CD14-positive monocyte (primary cell): ENCODE measurements around the gene CASP12. TPM values are rescaled to one million over a fixed set of nuclear protein-coding genes. Genes with fewer than 3 reads are reported as not detected.

Source experiments
- DNase-seq, 3 donors: peaks; one replicate each; pipeline ENCODE4 v3.0.0-alpha.2; 2011 to 2022
- H2AFZ ChIP-seq: 2 replicates; pipeline ENCODE4 v1.6.0; 2012; ENCODE audit warnings: mild to moderate bottlenecking, low read depth, low read length, inconsistent platforms; ENCODE audit not compliant: insufficient read depth, poor library complexity, severe bottlenecking
- H3K27ac ChIP-seq, 2 donors: 1 replicate in 1 of 2; 2 replicates in 1 of 2; pipeline ENCODE4 v1.5.1; 2012 to 2013; ENCODE audit warnings: low read length in 2 of 2, control low read depth in 1 of 2, inconsistent platforms in 1 of 2, low read depth in 1 of 2, mild to moderate bottlenecking in 1 of 2
- H3K27me3 ChIP-seq, 2 donors: one replicate each; pipeline versions ENCODE4 v1.6.0 to v1.6.1; 2011 to 2013; ENCODE audit warnings: low read length in 2 of 2; ENCODE audit not compliant: control insufficient read depth in 2 of 2, insufficient read depth in 2 of 2
- H3K36me3 ChIP-seq, 2 donors: replicated peaks in 1 of 2; 1 replicate in 1 of 2; 2 replicates in 1 of 2; pipeline versions ENCODE4 v1.5.1 to v1.6.1; 2012 to 2013; ENCODE audit warnings: low read length in 2 of 2, control low read depth in 1 of 2, inconsistent platforms in 1 of 2, mild to moderate bottlenecking in 1 of 2; ENCODE audit not compliant: insufficient read depth in 2 of 2, control insufficient read depth in 1 of 2
- H3K4me1 ChIP-seq, 2 donors: 1 replicate in 1 of 2; 2 replicates in 1 of 2; pipeline versions ENCODE4 v1.5.1 to v1.6.1; 2012 to 2013; ENCODE audit warnings: low read length in 2 of 2, control low read depth in 1 of 2, inconsistent platforms in 1 of 2, mild to moderate bottlenecking in 1 of 2, moderate library complexity in 1 of 2; ENCODE audit not compliant: insufficient read depth in 2 of 2, control insufficient read depth in 1 of 2
- H3K4me2 ChIP-seq: replicated peaks from 2 replicates; pipeline ENCODE3; 2012; ENCODE audit warnings: low read length, moderate library complexity, mild to moderate bottlenecking; ENCODE audit not compliant: poor library complexity, severe bottlenecking; ENCODE audit errors: extremely low read depth
- H3K4me3 ChIP-seq, 3 experiments: fragments of 200-600 bp in 1 of 3; sonication (generic) in 1 of 3; replicated peaks in 1 of 3; 1 replicate in 2 of 3; 2 replicates in 1 of 3; pipeline ENCODE4 v1.5.1; 2011 to 2013; ENCODE audit warnings: low read length in 3 of 3, mild to moderate bottlenecking in 3 of 3, control low read depth in 2 of 3, low read depth in 2 of 3, inconsistent platforms in 1 of 3, moderate library complexity in 1 of 3
- H3K79me2 ChIP-seq: 2 replicates; pipeline ENCODE4 v1.6.0; 2012; ENCODE audit warnings: mild to moderate bottlenecking, control low read depth, inconsistent platforms, low read length, moderate library complexity; ENCODE audit not compliant: insufficient read depth
- H3K9ac ChIP-seq: 2 replicates; pipeline ENCODE4 v1.6.0; 2017; ENCODE audit warnings: low read length, mild to moderate bottlenecking; ENCODE audit not compliant: insufficient read depth, poor library complexity, severe bottlenecking
- H3K9me3 ChIP-seq, 2 donors: replicated peaks in 1 of 2; 1 replicate in 1 of 2; 2 replicates in 1 of 2; pipeline versions ENCODE4 v1.5.1 to v1.6.1; 2012 to 2013; ENCODE audit warnings: low read length in 2 of 2, control low read depth in 1 of 2; ENCODE audit not compliant: control insufficient read depth in 1 of 2, insufficient read depth in 1 of 2
- H4K20me1 ChIP-seq: 2 replicates; pipeline ENCODE4 v1.6.0; 2012; ENCODE audit warnings: mild to moderate bottlenecking, low read length, control low read depth, moderate library complexity; ENCODE audit not compliant: insufficient read depth
- H3K27ac Mint-ChIP-seq, 7 donors: one replicate each; pipeline ENCODE4 v1.8.0; 2020; ENCODE audit warnings: mild to moderate bottlenecking in 7 of 7, mixed read lengths in 7 of 7, moderate library complexity in 6 of 7, inconsistent platforms in 2 of 7
- H3K27me3 Mint-ChIP-seq, 3 donors: one replicate each; pipeline ENCODE4 v1.8.0; 2021 to 2022; ENCODE audit warnings: low read depth in 3 of 3, mild to moderate bottlenecking in 3 of 3, mixed read lengths in 3 of 3, moderate library complexity in 3 of 3, inconsistent platforms in 1 of 3
- H3K36me3 Mint-ChIP-seq, 2 donors: one replicate each; pipeline ENCODE4 v1.8.0; 2020; ENCODE audit warnings: mixed read lengths in 2 of 2, inconsistent platforms in 1 of 2, mild to moderate bottlenecking in 1 of 2
- H3K4me1 Mint-ChIP-seq: one replicate; pipeline ENCODE4 v1.8.0; 2020; ENCODE audit warnings: mild to moderate bottlenecking, mixed read lengths
- H3K4me3 Mint-ChIP-seq, 2 donors: one replicate each; pipeline ENCODE4 v1.8.0; 2020; ENCODE audit warnings: mild to moderate bottlenecking in 2 of 2, mixed read lengths in 2 of 2, moderate library complexity in 1 of 2
- H3K9me3 Mint-ChIP-seq, 7 donors: one replicate each; pipeline ENCODE4 v1.8.0; 2020 to 2022; ENCODE audit warnings: mixed read lengths in 7 of 7, mild to moderate bottlenecking in 6 of 7, moderate library complexity in 6 of 7, inconsistent platforms in 2 of 7
- WGBS: methylation state at CpG from one replicate; pipeline ENCODE4 v1.1.5; 2013; ENCODE audit warnings: missing lambda C conversion rate; ENCODE audit not compliant: insufficient coverage; 5-methylcytosine and 5-hydroxymethylcytosine counted together
- intact Hi-C, 2 donors: fragments of 100-400 bp; cut with micrococcal nuclease; formaldehyde crosslinking; loops; one replicate each; pipeline versions ENCODE4 v1.15.0 to v1.15.1; 2023
- polyA plus RNA-seq, 3 donors: library from polyadenylated mRNA; depleted of rRNA in 1 of 3; unstranded in 2 of 3; stranded (reverse) in 1 of 3; fragments of 300-500 nt in 2 of 3; fragments of >200 nt in 1 of 3; fragmentation: Illumina TruSeq in 2 of 3; gene quantifications; 1 replicate in 2 of 3; 2 replicates in 1 of 3; pipeline ENCODE4 v1.2.3, GENCODE V29; 2012 to 2021
- TF ChIP-seq, protein P1 (sequence below): fragments of 200-600 bp; IDR thresholded peaks from one replicate; pipeline ENCODE4 v1.8.0; 2022; ENCODE audit warnings: antibody characterized with exemption, mild to moderate bottlenecking

Gene CASP12
- polyA plus RNA-seq, 3 donors: not detected

DNA sequence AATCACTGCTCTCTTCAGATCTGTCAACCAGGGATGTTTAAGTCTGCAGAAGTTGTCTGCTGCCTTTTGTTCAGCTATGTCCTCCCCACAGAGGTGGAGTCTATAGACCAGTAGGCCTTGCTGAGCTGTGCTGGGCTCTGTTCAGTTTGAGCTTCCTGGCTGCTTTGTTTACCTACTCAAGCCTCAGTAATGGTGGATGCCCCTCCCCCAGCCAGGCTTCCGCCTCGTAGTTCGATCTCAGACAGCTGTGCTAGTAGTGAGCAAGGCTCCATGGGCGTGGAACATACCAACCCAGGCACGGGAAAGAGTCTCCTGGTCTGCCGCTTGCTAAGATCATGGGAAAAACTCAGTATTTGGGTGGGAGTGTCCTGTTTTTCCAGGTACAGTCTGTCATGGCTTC lies 27.6 kb upstream of the CASP12 start:
- DNase-seq: no peak
- peaks cover 0 to 16% of the 10 kb centered on the region in 2 donors for H3K9me3 ChIP-seq
- H3K27ac ChIP-seq: no peak overlapping the region
- Mint-ChIP-seq H3K27me3 (no peaks in the 10 kb centered on the region), H3K4me3 (no peak overlapping the region), H3K4me1 (no peaks in the 10 kb centered on the region), H3K9me3 (peaks cover 12 to 28% (median 15%) of the 10 kb centered on the region in 7 donors), H3K27ac (no peak overlapping the region), H3K36me3 (no peaks in the 10 kb centered on the region)
- H3K4me2 ChIP-seq: no peak overlapping the region
- no peaks in the 10 kb centered on the region for H3K4me1 ChIP-seq
- 95% methylated on average over 6 of the region's 6 CpGs for WGBS
- H3K27me3 ChIP-seq: no peaks in the 10 kb centered on the region
- no peaks in the 10 kb centered on the region for H3K79me2 ChIP-seq
- intact Hi-C loops: no loop called here
- H2AFZ ChIP-seq: no peak overlapping the region
- no peak overlapping the region for H3K4me3 ChIP-seq
- H3K36me3 ChIP-seq: no peaks in the 10 kb centered on the region
- no peaks in the 10 kb centered on the region for H4K20me1 ChIP-seq
- TF ChIP-seq, protein P1, sequence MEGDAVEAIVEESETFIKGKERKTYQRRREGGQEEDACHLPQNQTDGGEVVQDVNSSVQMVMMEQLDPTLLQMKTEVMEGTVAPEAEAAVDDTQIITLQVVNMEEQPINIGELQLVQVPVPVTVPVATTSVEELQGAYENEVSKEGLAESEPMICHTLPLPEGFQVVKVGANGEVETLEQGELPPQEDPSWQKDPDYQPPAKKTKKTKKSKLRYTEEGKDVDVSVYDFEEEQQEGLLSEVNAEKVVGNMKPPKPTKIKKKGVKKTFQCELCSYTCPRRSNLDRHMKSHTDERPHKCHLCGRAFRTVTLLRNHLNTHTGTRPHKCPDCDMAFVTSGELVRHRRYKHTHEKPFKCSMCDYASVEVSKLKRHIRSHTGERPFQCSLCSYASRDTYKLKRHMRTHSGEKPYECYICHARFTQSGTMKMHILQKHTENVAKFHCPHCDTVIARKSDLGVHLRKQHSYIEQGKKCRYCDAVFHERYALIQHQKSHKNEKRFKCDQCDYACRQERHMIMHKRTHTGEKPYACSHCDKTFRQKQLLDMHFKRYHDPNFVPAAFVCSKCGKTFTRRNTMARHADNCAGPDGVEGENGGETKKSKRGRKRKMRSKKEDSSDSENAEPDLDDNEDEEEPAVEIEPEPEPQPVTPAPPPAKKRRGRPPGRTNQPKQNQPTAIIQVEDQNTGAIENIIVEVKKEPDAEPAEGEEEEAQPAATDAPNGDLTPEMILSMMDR: no peak
- H3K9ac ChIP-seq: no peak overlapping the region

DNA sequence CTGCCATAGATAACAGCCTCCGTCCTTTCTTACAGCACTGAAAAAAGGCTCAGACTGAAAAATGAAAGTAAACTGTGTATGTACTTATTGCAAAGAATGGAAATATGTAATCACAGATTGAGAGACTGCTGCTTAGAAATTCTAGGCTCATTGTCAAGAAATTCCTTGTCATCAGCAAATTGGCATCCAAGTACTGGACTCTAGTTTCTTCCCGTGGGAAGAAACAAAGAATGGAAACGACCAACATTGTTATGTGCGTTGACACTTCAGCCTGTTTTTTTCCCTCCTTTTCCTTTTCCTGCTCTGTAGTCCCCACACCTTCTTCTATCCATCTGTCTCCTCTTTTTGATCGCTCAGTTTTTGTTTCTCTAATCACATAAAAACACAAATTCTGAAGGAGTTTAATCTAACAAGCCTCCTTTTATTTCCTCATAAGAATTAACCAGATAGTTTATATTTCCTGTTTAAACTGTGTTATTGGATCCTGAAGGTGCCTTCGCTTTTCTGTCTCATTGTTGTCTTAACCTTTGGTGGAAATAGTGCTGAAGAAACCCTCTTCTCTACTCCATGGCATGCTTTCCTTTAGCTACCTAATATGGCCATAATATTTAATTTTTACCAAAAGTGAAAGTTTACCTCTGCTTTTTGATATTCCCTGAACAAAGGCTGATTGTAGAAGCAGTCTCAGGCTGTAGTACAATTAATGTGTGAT lies 20.0 kb upstream of the CASP12 start:
- Mint-ChIP-seq H3K36me3 (no peaks in the 10 kb centered on the region), H3K4me1 (peaks cover 15% of the 10 kb centered on the region), H3K9me3 (peaks cover 0 to 3% (median 0%) of the 10 kb centered on the region in 7 donors), H3K27me3 (peaks cover 0 to 1% (median 0%) of the 10 kb centered on the region in 3 donors), H3K27ac (peak overlapping the region in 3 of 7 donors; percentile 1 to 71 (median 9)), H3K4me3 (peak overlapping the region; percentile 72 to 88)
- Histone ChIP-seq H3K4me2 (peak overlapping the region; percentile 62), H2AFZ (peak overlapping the region; percentile 74), H3K27me3 (no peaks in the 10 kb centered on the region), H3K4me3 (peak overlapping the region; percentile 32 to 74 (median 66)), H4K20me1 (no peaks in the 10 kb centered on the region), H3K79me2 (no peaks in the 10 kb centered on the region), H3K9ac (peak overlapping the region; percentile 47), H3K4me1 (peaks cover 0 to 6% of the 10 kb centered on the region in 2 donors), H3K9me3 (no peaks in the 10 kb centered on the region), H3K36me3 (no peaks in the 10 kb centered on the region), H3K27ac (peak overlapping the region in 1 of 2 donors; percentile 18)
- TF ChIP-seq, protein P1: no peak
- 0% methylated on average over 3 of the region's 6 CpGs for WGBS
- DNase-seq: no peak
- intact Hi-C loops: no loop called here
